HL-60/S4 treated with retinoic acid at 250 ng/mL for 4 days and 3 days (cell line): ENCODE data around the gene WDR86.

Experiments
- in situ Hi-C: fragments of 300-500 bp; cut with MboI; formaldehyde crosslinking; loops from 2 replicates; pipeline ENCODE4 v1.7.0; 2022; ENCODE audit warnings: low sequenced_read_pairs

The WDR86 gene

DNA sequence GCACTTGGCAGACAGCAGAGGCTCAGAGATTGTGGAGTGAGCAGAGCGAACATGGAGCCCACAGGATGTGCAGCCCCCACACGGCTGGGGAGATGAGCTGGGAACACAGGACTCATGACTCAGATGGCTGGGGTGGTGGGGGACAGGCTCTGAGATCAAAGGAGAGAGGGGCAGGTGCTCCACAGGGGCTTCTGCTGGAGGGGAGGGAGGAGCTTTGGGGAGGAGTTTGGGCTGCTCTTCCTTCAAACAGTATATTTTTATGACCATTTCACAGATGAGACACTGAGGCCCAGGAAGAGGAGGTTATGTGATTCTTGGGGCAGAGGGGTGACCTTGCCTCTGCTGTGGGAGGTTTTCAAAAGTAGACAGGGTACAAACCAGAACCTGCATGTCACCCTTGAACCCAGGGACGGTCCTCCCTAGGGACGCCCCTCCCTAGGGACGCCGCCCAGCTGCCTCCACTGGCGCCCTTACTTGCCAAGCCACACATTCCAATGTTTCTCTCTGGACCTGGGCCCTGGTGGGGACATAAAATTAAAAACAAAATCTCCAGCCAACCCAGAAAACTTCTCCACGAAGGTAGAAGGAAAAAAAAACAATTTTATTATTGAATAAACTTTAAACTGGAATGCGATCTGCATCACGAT is 31.1 kb upstream of the WDR86 start:
- in situ Hi-C loops, result no loop called here

DNA sequence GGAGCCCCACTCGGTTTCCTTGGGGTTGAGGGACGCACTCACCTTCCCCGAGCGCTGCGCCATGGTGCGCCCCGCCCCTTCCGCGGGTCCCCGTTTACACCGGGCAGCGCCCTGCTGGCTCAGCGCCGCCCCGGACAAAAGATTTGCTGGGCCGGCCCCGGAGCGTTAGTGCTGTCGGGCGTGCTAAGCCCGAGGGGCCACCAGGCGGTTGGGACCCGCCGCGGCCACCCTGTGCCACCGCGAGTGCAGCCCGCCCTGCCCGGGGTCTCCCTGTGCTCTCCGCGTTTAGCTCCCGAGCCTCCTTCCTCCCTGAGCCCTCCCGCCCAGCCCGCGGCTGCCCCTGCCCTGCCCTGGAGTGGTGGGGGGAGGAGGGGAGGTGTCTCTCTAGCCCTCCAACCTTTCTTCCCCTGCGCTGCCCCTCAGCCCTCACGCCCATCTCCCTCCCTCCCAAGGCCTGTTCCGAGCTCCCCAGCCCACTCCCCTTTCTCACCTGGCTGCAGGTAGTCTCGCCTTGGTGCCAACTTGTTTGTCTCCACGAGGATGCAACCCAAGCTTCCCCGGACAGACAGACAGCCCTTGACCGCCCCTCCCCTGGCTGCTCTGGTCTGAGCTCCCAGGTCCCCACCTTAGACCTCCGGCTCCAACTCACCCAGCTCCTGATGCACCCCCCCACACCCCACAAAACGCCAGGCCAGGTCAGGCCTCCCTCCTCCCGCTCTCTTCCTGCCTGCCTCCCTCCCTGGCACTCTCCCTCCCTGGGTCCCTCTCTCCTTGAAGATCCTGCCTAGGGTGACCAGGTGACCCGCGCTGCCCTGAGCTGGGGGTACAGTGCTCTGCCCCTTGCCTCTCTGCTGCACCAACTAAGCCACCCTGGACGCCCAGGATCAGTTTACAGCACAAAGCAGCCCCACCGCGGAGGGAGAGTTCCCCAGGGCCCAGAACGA is 30.3 kb upstream of the WDR86 start, which contains the start of gene CRYGN:
Gene CRYGN, minus strand, starts transcription at position 287 of the 944 bp plus-strand sequence. Its CDS starts 224 bp downstream, at position 63.
- in situ Hi-C loops, result no loop called here

DNA sequence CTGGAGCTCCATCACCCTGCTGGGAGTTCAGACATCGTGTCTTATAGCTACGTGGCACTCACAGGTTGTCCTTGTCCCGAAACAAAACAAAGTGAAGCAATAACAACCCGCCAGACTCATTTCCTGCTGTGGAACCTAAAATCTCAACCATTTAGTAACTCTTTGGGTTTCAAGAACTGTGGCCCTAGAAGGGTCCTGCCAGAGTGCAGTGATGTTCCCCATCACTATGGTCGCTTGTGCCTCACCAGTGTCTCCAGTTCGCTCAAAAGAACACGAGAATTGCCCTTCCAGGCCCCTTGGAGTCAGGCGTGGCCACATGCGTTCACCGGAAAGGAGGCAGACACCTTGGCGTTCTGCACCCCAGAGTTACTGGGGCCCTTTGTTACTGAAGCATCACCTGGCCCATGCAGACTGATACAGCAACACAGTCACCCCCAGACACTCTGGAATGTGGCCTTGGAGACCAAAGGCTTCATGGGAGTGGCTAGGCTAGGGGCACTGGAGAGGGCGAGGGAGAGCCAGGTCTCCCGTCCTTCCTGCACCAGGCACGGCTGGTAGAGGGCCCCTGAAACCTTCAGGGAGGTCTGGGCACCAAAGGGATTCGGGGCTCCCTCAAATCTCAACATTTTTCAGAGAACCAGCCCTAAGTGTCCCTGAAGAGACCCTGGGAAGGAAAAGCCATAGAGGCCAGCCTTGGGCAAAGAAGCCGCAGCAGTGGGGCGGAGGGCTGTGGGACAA is 29.2 kb upstream of the WDR86 start:
- in situ Hi-C loops, result no loop called here

DNA sequence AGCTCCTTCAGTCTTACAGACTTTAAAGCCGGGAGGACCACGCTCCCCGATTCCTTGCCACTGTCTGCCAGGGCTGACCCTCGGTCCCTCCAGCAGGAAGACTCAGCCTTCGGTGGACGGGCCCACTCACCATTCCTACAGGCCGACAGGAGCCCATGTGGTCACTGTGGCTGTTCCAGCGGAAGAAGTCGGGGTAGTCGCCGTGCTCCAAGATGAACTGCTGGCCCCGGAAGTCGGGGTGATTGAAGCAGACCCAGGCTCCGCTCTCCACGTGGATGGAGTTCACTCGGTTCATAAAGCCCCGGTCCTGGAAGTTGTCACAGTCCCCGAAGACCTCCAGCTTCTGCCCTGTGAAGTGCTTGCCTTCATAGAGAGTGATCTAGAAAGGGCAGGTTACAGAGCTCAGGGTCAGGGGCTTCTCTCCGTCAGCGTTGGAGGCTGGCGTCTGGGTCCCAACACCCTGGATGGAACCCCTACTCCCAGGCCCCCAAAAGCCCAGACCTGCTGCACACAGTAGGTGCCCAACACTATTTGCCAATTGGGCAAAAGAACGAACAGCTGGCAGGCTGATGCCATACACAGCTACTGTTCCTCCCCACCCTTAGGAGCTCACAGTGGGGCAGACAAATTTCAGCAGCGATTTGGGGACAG is 28.2 kb upstream of the WDR86 start:
- in situ Hi-C loops, result no loop called here

DNA sequence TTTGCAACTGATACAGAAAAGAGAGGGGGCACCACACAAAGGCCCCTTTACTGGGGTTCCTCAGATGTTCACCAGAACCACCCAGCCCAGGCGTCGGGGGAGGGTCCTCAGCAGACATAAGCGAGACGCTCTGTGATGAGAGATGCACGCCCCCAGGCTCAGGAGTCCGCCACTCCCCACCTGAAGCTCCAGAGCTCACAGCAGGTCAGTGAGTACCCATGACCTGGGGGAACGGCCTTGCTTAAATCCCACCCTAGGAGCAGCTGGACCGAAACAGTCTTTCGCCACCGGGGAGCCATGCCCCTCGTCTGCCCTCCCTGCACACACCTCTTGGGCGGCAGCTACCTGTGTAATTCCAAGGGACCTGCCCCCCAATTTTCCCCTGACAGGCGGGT is 27.3 kb upstream of the WDR86 start:
- in situ Hi-C loops, result no loop called here

DNA sequence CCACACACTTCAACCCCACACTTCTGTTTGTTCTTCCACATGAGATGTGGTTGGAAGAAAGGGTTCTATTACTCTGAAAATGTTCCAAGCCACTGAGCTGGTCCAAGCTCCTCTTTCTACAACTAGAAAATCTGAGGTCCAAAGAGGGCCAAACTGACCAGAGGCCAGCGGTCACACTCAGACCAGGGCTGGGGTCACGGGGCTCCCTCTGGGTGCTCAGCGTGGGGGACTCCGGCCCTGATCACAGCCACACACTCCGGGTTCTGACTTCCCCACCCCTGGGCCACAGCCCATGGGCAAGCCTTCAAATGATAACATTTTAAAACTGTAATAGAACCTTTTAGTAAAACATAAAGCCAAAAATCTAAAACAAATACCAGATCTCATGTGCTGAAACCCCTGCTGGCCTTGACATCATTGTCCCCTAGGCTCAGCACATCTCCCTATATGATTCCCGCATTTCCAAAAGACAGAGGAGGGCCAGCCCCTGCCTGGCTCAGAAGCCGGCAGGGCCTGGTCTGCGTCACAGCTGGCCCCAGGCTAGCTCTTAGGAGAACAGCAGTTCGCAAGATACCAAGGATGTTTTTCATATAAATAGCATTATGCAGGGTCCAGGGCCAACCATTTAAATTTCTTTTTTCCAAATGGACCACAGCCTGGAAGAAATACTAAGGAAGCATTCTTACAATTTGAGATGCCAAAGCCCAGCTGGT is 26.8 kb upstream of the WDR86 start:
- in situ Hi-C loops, result no loop called here

DNA sequence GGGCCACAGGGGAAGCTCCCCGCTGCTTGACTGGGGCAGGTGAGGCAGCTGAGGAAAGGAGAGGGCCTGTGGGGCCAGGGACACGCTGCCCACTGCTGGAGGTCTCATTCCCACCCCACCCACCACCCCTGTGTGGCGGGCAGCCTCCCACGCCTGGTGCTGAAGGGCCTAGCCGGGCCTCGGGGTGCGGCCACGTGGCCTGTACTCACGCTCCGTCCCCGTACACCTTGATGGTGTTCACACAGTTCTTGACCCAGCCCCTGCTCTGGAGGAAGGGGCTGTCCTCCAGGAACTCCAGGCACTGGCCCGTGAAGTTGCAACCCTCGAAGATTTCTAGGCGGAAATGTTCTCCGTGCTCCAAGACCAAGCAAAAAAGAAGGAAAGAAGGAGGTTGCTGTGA is 26.1 kb upstream of the WDR86 start:
- in situ Hi-C loops, result no loop called here

DNA sequence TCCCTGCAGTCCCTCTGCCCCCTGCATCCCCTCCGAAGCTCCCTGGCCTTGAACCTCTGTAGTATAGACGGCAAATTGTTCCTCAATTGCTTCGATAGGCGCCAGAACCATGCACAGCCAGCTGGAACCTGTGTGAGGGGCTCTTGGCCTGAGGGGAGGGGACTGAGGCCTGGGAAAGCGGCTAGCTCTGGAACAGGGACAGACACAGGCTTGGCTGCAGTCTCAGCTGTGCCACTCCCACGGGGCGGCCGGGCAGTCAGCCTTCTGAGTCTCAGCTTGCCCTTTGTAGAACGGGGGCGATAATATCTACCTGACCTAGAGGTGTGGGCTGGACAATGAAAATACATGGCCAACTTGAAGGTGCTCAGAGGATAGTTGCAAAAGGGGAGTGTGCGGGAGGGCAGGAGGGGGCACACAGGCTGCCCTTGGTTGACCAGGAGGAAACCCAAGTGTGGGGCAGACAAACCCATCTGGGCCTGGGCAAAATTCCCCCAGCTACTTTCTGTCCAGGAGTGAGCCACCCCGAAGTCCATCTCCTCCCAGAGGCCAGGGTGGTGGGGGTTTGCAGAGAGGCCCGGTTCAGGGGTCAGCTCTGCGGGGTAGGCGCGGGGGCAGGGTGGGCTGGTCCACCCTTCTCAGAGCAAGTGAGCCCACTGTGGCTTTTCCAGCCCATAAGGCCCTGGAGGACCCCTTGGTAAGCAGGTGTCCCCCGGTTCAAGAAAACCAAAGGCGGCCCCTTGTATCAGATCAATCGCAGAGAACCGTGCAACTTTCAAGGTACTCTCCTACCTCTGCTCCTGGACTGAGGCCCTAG is 25.5 kb upstream of the WDR86 start:
- in situ Hi-C loops, result no loop called here

DNA sequence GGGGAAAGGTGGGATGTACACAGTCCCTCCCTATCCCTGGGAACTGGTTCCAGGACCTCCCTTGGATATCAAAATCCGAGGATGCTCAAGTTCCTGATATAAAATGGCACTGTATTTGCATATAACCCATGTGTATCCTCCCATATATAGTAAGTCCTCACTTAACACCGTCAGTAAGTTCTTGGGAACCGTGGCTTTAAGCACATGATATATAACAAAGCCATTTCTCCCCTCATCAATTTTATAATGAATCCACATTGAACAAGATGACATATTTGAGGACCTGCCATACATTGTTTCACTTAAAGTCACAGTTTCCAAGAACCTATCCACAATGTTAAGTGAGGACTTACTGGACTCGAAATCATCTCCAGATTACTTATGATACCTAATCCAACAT is 24.7 kb upstream of the WDR86 start:
- in situ Hi-C loops, result no loop called here

DNA sequence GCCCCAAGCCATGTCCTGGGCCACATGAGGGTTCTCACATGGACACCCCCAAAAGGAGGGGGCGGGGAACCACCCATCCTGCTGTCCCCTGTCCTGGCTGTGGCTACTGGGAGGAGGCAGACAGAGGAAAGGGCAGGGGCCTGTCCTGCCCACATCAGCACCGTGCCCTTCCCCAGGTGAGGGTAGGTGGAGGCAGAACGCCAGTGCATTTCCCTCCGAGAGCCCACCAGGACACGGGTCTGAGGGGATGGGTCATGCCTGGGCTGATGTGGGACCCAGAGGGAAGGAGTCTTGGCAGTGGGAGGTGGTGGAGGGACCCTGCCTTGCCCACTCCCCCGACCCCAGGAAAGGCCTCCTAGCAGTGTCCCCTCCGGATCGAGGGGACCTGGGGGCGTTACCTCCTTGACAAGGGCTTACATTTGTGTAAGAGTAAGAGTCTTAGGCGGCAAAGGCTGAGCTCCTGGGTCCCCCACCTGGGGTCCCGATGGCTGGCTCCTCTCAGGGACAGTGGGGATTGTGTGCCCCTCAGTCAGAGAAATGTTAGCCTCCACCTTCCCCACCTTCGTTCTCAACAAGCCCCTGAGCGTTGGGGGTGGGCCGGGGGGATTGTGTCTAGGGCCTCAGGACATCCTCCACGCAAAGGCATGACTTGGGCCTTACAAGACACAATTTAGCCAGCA is 24.0 kb upstream of the WDR86 start:
- in situ Hi-C loops, result no loop called here

DNA sequence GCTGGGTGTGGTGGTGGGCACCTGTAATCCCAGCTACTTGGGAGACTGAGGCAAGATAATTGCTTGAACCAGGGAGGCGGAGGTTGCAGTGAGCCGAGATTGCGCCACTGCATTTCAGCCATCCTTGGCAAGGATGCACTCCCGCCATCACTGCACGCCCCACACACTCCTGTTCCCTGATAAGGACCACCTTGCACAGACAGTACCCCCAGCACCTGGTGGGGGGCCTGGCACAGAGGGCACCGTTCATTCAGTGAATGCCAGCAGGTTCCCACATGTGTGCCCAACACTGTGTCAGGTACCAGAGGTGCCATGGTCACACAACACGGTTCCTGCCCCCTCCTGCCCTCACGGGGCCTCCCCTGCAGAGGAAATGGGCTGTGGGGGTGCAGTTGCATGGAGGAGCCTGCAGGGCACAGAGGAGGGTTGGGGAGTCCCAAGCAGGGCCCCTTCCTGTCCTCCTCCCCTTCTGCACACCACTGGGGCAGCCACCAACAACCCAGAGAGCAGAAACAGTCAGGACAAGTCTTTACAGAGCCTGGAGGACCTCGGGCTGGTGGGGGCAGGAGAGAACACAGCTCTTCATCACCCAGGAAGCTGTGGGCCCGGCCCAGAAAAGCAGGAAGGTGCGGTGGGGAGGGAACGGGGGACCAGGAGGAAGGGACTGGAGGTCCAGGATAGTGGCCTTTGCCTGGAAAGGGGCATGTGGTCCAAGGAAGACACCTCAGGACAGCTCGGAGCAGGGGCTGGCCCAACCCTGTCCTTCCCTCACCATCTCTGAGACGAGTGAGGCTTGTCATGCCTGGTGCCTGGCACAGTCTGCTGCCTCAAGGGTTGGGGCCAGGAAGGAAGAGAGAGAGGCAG is 23.1 kb upstream of the WDR86 start:
- in situ Hi-C loops, result no loop called here

DNA sequence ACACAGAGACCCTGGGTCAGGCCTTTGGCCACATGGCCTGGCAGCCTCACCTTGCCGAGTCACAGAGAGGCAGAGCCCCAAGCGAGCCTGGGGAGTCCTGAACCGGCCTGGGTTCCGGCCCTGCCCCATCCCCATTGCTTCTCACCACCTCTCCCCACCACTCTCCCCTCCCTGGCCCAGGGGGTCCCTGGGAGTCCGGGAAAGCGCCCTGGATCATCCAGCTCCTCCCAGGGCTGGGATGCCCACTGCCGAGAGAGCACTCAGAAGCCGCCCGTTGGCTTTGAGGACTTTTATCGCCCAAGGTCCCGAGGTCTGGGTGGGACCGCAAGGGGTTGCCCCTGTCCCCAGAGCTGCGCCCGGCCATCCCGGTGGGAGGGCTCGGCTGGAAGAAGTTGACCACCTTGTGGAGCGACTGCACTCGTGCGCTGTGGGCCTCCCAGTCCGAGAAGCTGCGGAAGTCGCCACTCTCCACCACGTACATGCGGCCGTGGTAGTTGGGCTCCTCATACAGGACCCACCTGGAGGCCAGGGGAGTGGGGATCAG is 22.0 kb upstream of the WDR86 start:
- in situ Hi-C loops, result no loop called here

DNA sequence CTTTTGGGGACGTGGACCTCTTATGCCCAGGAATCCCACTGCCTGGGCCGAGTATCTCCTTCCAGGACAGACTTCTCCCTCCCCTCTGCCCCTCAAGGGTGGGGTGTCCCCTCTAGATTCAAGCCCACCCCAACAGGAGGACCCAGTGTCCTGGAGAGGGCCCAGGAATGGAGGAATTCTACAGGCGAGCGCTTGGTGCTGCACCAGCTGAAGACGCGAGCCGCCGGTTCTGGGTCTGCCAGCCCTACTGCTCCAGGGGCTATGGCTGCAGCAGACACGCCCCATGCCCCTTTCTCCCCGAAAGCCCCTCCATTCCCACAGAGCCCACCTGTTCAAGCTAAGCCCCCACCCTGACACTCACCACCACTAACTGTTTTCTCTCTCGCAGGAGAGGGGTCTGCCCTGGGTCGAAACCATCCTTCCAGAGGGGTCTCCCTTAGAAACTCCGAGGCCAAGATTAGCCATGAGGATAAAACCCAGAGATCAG is 21.5 kb upstream of the WDR86 start:
- in situ Hi-C loops, result no loop called here

DNA sequence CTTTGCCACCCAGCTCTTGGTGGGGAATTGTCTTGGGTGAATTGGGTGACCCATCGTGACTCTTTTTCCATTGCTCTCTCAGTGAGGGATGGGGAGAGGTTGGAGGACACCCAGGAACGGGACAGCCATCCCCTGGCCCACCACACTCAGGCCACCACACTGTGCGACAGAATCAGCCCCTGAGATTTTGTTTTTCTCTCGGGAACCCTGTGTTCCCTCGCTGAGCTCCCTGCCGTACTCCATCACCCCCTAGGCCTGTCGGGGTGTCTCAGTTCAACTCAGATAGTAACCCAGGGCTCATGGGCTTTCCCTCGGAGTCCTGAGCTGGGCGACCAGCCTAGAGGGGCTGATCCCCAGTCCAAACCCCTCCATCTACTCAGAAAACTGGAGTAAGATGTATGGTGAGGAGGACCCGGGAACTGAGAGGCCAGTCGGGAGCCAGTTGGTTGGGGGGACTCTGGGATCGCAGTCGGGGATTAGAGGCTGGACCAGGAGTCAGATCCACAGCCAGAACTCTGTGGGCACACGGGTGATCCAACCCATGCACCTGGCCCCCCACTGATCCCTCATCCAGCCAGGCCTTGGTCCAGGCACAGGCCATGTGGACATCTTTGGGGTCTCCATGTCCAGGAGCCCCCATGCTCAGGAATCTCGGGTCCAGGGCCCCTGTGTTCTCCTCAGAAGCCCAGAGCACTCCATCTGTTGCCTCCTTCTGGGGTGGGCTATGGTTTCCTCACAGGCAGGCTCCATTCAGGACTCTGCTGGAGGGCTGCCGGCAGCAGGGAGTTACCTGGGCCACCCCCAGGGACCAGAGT is 20.8 kb upstream of the WDR86 start:
- in situ Hi-C loops, result no loop called here

DNA sequence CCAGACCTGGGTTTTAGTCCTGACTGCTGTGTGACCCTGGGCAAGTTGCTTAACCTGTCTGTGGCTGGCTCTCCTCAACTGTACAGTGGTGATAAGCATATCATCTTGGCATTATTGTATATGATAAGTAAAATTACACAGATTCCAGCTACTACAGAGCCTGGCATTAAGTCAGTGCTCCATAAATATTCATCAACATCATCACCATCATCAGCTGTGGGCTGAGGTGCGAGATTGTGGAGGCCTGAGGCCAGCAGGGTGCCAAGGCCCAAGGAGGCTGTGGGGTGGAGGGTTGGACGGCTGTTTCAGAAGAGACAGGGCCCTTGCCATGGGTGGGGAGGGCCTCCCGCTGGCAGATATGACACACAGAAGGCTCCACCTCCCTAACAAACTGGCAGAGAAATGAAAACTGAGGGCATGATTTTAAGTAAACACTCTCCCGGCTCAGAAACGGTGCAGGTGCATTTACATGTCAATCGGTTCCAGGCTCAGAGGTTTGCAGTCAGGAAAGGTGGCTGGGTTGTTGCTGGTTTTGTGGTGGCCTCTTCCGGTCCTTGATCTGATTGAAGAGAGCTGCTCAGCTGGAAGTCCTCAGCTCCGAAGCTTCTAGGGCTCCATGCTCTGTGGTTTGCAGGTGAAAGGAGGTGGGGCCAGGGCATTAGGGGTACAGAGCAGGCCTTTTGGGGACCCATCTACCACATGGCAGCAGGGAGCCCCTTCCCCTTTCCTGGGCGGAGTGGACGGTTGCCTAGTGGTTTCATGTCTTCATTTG is 19.9 kb upstream of the WDR86 start:
- in situ Hi-C loops, result no loop called here

DNA sequence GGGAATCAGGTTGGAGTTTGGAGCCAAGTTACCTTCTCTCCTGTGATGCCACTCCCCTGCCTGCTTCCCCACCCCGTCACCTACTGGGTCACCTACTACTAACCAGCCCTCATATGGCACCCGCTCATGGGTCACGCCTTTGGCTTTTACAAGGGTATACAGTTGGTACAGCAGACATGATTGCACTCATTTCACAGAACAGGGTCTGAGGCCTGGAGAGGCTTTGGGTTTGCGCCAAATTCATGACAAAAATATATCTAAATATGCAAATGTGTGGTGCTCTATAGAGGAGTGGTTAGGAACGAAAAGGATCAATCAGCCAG is 19.4 kb upstream of the WDR86 start:
- in situ Hi-C loops, result no loop called here
